Measurements from ENCODE around the gene ARL5C. TPM values are rescaled to one million over a fixed set of nuclear protein-coding genes. Genes with fewer than 3 reads are reported as not detected.
A peak's percentile ranks its signal among the peaks of the same experiment; 100 is the strongest.

The ARL5C gene
- total RNA-seq, 4 donors from 2014 or later, result not detected

DNA sequence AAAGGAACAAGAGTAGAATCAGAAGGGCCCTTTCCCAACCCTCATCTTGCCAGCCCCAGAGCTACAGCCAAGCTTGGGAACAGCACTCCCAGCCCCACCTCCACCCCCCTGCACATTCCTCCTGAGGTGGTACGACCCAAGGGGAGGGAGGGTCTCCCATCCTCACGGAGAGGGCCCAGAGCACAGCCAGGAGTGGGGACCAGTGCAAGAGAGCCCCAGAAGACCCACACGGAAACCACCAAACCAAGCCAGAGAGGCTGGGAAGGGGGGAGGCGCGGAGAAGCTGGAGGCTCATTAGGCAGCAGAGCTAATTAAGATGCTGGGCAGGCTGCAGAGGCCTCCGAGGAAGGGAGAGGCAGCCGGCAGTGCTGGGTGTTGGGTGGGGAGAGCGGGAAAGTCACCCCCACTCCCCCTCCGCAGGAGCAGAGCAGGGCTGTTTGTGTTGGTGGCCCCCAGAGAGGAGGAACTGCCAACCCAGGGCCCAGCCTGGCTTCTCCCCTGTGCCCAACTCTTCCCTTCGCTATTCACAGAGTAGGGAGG lies 29.1 kb upstream of the ARL5C start:
- intact Hi-C loops (cut with DNase I), result no loop called here
- Histone ChIP-seq H3K27me3 (no peaks in the 10 kb centered on the region), H3K27ac (peak overlapping the region in 2 of 3 donors; percentile 33 to 38), H3K9me3 (no peaks in the 10 kb centered on the region), H3K4me1 (peaks cover 31 to 35% of the 10 kb centered on the region in 2 donors), H3K4me3 (replicated peaks in 1 of 3) (no peak overlapping the region), H3K36me3 (peaks cover 0 to 3% of the 10 kb centered on the region in 2 donors)
- DNase-seq, result no peak
- TF ChIP-seq, protein P1, sequence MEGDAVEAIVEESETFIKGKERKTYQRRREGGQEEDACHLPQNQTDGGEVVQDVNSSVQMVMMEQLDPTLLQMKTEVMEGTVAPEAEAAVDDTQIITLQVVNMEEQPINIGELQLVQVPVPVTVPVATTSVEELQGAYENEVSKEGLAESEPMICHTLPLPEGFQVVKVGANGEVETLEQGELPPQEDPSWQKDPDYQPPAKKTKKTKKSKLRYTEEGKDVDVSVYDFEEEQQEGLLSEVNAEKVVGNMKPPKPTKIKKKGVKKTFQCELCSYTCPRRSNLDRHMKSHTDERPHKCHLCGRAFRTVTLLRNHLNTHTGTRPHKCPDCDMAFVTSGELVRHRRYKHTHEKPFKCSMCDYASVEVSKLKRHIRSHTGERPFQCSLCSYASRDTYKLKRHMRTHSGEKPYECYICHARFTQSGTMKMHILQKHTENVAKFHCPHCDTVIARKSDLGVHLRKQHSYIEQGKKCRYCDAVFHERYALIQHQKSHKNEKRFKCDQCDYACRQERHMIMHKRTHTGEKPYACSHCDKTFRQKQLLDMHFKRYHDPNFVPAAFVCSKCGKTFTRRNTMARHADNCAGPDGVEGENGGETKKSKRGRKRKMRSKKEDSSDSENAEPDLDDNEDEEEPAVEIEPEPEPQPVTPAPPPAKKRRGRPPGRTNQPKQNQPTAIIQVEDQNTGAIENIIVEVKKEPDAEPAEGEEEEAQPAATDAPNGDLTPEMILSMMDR (IDR thresholded peaks at IDR 0.05), result no peak
- no peak for TF ChIP-seq POLR2A (IDR thresholded peaks at IDR 0.05)
- 67 to 68% methylated on average over 6 to 8 of the region's 10 CpGs for WGBS, 2 donors

DNA sequence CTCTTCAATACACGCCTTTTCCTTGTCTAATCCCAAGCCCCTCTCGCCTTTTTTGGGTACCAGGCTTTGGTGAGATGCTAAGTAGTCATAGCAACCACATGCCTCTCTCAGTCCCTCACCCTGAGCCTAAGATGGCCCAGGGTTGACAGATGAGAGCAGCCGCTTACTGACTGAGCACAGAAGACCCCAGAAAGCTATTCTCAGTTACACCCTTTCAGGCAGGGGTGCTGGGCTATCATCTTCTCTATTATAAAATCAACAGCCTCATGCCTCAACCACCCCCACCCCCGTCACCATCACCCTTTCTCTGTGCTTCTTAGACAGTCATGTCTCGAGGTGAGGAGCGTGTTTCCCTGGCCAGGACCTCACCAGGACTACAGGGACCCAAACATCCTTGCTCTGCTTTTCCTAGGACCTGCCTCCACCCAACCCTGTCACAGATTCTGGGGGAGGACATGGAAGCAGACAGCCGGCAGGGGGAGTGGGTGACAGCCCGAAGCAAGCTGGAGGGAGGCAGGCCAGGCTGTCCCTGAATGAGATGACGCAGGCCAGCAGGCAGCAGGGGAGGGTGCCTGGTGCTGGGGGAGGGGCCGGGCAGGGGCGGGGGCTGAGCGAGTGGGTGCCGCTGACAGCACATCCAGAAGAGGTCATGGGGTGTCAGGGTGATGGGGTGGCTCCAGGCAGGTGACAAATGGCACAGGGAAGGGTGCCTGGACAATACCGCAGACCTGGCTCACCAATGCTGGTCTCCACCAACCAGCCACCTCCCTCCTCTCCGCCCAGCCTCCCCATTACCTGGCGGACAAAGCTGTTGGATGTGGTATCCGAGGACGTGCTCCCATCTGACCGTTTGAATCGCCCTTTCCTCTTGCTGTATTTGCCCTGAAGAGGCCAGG lies 28.4 kb upstream of the ARL5C start:
- no peak for DNase-seq
- TF ChIP-seq, protein P1 (IDR thresholded peaks at IDR 0.05), result no peak
- TF ChIP-seq POLR2A (IDR thresholded peaks at IDR 0.05), result no peak
- Histone ChIP-seq H3K27ac (peak overlapping the region in 1 of 3 donors; percentile 38), H3K9me3 (no peaks in the 10 kb centered on the region), H3K4me1 (peaks cover 28 to 32% of the 10 kb centered on the region in 2 donors), H3K4me3 (replicated peaks in 1 of 3) (no peak overlapping the region), H3K27me3 (no peaks in the 10 kb centered on the region), H3K36me3 (peaks cover 0 to 6% of the 10 kb centered on the region in 2 donors)
- 60 to 66% methylated on average over 19 to 20 of the region's 20 CpGs for WGBS, 2 donors
- intact Hi-C loops (cut with DNase I), result no loop called here

DNA sequence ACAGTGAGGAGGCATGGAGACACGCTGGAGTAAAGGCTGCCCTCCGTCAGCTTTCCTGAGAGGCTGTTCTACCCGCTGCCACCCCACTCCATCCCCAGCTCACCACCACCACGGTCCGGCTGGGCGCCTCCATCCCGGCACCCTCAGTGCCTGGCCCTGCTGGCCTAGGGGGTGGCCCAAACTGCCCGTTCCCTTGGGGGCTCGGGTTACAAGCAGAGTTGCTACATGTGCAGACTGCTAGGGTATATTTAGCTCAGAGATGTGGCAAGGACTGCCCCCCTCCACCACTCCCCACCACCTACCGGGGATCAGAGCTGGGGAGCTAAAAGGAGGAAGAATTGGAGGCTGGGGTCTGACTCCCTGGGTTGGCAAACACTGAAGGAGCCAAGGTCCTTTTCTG lies 27.4 kb upstream of the ARL5C start:
- TF ChIP-seq, protein P1 (IDR thresholded peaks at IDR 0.05), result no peak
- TF ChIP-seq POLR2A (IDR thresholded peaks at IDR 0.05), result no peak
- Histone ChIP-seq H3K9me3 (no peaks in the 10 kb centered on the region), H3K36me3 (peaks cover 0 to 10% of the 10 kb centered on the region in 2 donors), H3K4me3 (replicated peaks in 1 of 3) (no peak overlapping the region), H3K27me3 (no peaks in the 10 kb centered on the region), H3K27ac (no peak overlapping the region), H3K4me1 (peaks cover 27 to 29% of the 10 kb centered on the region in 2 donors)
- 89 to 90% methylated on average over 5 to 10 of the region's 10 CpGs for WGBS, 2 donors
- intact Hi-C loops (cut with DNase I), result no loop called here
- no peak for DNase-seq

DNA sequence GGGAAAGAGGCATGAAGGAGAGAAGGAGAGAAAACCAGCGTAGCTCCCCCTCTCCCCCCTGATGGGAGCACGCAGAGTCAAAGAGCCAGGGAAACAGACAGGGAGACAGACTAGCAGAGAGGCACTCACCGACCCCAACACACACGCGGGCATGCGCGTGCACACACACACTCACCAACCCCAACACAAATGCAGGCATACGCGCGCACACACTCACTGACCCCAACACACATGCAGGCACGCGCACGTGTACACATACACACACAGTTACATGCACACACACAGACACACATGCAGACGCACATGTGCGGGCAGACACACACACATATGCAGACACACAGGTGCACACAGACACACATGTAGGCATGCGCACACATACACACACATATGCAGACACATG lies 26.9 kb upstream of the ARL5C start:
- TF ChIP-seq, protein P1 (IDR thresholded peaks at IDR 0.05), result no peak
- TF ChIP-seq POLR2A (IDR thresholded peaks at IDR 0.05), result no peak
- peaks cover 25% of the 10 kb centered on the region in 2 donors for H3K4me1 ChIP-seq
- intact Hi-C loops (cut with DNase I), result no loop called here
- H3K27ac ChIP-seq, result no peak overlapping the region
- WGBS, 2 donors, result 95% methylated on average over 16 of the region's 16 CpGs
- no peak for DNase-seq
- no peak overlapping the region for H3K4me3 ChIP-seq (replicated peaks in 1 of 3)
- peaks cover 0 to 14% of the 10 kb centered on the region in 2 donors for H3K36me3 ChIP-seq
- H3K27me3 ChIP-seq, result no peaks in the 10 kb centered on the region
- no peaks in the 10 kb centered on the region for H3K9me3 ChIP-seq

Measured in thyroid gland (tissue), 4 donors.